ENCODE results near the gene TBC1D23.

TBC1D23 gene

DNA sequence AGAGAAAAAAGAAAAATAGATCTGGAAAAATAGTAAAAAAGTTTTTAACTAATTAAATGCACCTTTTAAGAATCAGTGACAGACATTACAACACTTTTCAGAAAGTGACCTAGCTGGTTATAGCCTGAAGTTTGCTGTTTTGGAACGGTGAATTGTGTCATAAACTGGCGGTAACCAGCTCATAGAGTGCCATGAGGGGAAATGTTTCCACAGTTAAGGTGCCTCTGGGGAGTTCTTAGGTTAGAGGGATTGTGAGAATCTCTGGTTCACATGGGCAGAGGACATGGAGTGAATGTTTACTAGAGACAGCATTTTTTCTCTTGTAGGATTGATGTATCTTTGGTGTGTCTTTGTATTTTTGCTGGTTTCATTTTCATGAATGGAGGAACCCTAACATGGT, 2.8 kb downstream of the TBC1D23 start:
- TF ChIP-seq CTCF (conservative IDR thresholded peaks at IDR 0.05; ENCODE audit: control insufficient read depth, insufficient read depth, low read depth, low read length), result no peak

DNA sequence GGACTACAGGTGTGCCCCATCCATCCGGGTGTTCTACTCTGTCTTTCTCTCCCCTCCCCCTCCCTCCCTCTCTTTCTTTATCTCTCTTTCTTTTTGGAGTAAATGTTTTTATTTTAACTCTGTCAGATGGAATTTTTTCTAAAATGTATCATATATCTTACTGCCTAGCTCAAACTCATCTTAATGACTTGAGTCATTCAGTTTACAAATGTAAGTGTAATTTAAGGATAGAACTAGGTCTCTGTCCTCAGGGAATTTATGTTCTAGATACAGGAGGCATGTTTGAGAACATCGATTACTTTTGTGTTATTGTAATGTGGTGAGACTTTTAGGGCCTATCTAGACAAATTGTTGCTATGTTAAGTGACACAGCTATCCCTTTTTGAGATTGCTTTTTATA, 3.5 kb downstream of the TBC1D23 start:
- DNase-seq (ENCODE audit: low read depth), result peak; percentile 45
- no peak overlapping the region for H3K4me3 ChIP-seq (ENCODE audit: control insufficient read depth, low read depth, low read length)
- TF ChIP-seq CTCF (conservative IDR thresholded peaks at IDR 0.05; ENCODE audit: control insufficient read depth, insufficient read depth, low read depth, low read length), result no peak

More for the DNA sequence above, 2.8 kb downstream of the TBC1D23 start:
- peak; percentile 70 for DNase-seq (ENCODE audit: low read depth)
- peak overlapping the region; percentile 32 for H3K4me3 ChIP-seq (ENCODE audit: control insufficient read depth, low read depth, low read length)

DNA sequence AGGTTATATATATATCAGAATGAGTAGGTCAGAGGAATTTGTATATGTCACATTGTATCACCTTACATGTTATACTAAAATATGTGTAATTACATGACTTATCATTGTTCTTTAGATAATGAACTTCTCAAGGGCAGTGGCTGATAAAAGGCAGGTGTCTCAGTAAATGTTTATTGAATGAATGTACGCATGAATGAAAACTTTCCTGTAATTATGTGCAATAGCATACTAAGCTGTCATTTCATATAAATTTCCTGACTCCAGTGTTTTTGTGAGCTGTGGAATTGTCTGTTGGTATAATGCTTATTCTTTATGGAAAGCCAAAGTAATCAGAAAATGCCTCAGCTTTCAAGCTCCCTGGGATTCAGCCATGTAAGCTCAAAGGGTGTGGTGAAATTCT, 4.2 kb downstream of the TBC1D23 start:
- no peak for TF ChIP-seq CTCF (conservative IDR thresholded peaks at IDR 0.05; ENCODE audit: control insufficient read depth, insufficient read depth, low read depth, low read length)
- no peak overlapping the region for H3K4me3 ChIP-seq (ENCODE audit: control insufficient read depth, low read depth, low read length)
- no peak for DNase-seq (ENCODE audit: low read depth)

- TF ChIP-seq CTCF (conservative IDR thresholded peaks at IDR 0.05; ENCODE audit: control insufficient read depth, insufficient read depth, low read depth, low read length), result no peak
- H3K4me3 ChIP-seq (ENCODE audit: control insufficient read depth, low read depth, low read length), result no peak overlapping the region
- no peak for DNase-seq (ENCODE audit: low read depth)
These were observed 5.7 kb downstream of the TBC1D23 start for GRCh38 chr3:100266531-100266930.

DNA sequence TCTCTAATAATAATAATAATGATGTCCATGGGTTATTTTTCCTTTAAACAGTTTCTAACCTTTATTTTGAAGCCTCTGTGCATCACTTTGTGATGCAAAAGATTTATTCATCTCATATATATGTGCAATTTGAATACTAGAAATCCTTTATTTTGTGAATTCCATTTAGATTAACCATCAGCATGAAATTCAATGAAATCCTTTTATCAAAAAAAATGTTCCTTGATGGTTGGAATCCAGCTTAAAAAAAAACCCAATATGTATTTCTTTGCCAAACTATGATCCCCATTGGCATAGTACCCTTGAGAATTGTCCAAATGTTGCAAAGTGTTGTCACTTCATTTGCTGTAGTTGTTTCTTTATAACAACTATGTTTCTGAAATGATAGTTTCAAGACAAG, 7.4 kb downstream of the TBC1D23 start:
- no peak overlapping the region for H3K4me3 ChIP-seq (ENCODE audit: control insufficient read depth, low read depth, low read length)
- no peak for DNase-seq (ENCODE audit: low read depth)
- TF ChIP-seq CTCF (conservative IDR thresholded peaks at IDR 0.05; ENCODE audit: control insufficient read depth, insufficient read depth, low read depth, low read length), result no peak

- peak; percentile 31 for DNase-seq (ENCODE audit: low read depth)
- no peak for TF ChIP-seq CTCF (conservative IDR thresholded peaks at IDR 0.05; ENCODE audit: control insufficient read depth, insufficient read depth, low read depth, low read length)
- no peak overlapping the region for H3K4me3 ChIP-seq (ENCODE audit: control insufficient read depth, low read depth, low read length)
These were observed 8.2 kb downstream of the TBC1D23 start for GRCh38 chr3:100269001-100269400.

Data from fibroblast of mammary gland (primary cell).